ENCODE measurements around the gene ZCCHC14. TPM values are rescaled to one million over a fixed set of nuclear protein-coding genes. Genes with fewer than 3 reads are reported as not detected.

Gene ZCCHC14
- total RNA-seq, 1 experiment from 2014 or later: 27.7 TPM

DNA sequence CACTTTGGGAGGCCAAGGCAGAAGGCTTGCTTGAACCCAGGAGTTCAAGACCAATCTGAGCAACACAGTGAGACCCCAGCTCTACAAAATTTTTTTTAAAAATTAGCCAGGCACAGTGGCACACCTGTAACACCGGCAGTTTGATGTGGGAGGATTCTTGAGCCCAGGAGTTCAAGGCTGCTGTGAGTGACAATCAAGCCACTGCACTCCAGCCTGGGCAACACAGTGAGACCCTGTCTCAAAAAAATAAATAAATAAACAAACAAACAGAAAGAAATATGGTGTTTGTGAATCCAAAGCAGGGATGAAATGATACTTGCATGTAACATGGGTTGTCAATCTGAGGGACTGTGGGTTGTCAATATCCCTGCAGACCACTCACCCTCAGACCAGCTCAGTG lies 125.9 kb downstream of the ZCCHC14 start:
- no peak for DNase-seq
- no peak overlapping the region for H4K91ac ChIP-seq (ENCODE audit: insufficient read length, low read depth, low read length)
- no peaks in the 10 kb centered on the region for H3K4me1 ChIP-seq (ENCODE audit: insufficient read depth, low read length)
- no peak overlapping the region for H4K5ac ChIP-seq (ENCODE audit: insufficient read length, low read depth, low read length)
- H3K4ac ChIP-seq (ENCODE audit: low read depth, low read length): no peak overlapping the region
- H3K9ac ChIP-seq (ENCODE audit: extremely low read depth, insufficient read length, low read length): no peak overlapping the region
- H3K27ac ChIP-seq (ENCODE audit: insufficient read length, low read depth, low read length): no peak overlapping the region
- no peaks in the 10 kb centered on the region for H3K23me2 ChIP-seq (ENCODE audit: insufficient read length, low read depth, low read length, poor library complexity, severe bottlenecking)
- no peak overlapping the region for H2BK5ac ChIP-seq (ENCODE audit: insufficient read length, low read length)
- no peak overlapping the region for H3T11ph ChIP-seq (ENCODE audit: low read length)
- TF ChIP-seq, protein P1, sequence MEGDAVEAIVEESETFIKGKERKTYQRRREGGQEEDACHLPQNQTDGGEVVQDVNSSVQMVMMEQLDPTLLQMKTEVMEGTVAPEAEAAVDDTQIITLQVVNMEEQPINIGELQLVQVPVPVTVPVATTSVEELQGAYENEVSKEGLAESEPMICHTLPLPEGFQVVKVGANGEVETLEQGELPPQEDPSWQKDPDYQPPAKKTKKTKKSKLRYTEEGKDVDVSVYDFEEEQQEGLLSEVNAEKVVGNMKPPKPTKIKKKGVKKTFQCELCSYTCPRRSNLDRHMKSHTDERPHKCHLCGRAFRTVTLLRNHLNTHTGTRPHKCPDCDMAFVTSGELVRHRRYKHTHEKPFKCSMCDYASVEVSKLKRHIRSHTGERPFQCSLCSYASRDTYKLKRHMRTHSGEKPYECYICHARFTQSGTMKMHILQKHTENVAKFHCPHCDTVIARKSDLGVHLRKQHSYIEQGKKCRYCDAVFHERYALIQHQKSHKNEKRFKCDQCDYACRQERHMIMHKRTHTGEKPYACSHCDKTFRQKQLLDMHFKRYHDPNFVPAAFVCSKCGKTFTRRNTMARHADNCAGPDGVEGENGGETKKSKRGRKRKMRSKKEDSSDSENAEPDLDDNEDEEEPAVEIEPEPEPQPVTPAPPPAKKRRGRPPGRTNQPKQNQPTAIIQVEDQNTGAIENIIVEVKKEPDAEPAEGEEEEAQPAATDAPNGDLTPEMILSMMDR (conservative IDR thresholded peaks at IDR 0.05): no peak
- no peaks in the 10 kb centered on the region for H3K9me3 ChIP-seq (ENCODE audit: control insufficient read depth, low read depth, low read length)
- no peaks in the 10 kb centered on the region for H3K27me3 ChIP-seq (ENCODE audit: insufficient read depth, low read length)
- no peak overlapping the region for H3K18ac ChIP-seq (ENCODE audit: insufficient read length, low read depth, low read length)
- no peak overlapping the region for H2AFZ ChIP-seq (ENCODE audit: low read length)
- H3K56ac ChIP-seq (ENCODE audit: insufficient read length, low read depth, low read length): no peak overlapping the region
- no peaks in the 10 kb centered on the region for H4K20me1 ChIP-seq (ENCODE audit: control insufficient read depth, insufficient read depth, insufficient read length)
- H3K36me3 Mint-ChIP-seq (ENCODE audit: insufficient read depth in 1 of 3, low read depth in 3 of 3): peaks cover 0 to 8% (median 0%) of the 10 kb centered on the region in 3 experiments; a peak in 4 of 7 replicates
- no CpG with 5 or more reads among the region's 1 CpG for WGBS (ENCODE audit: extremely low coverage, insufficient read length, low lambda C conversion rate)
- no peak overlapping the region for H3K4me2 ChIP-seq (ENCODE audit: insufficient read depth, insufficient read length, low read length)
- H2AK5ac ChIP-seq (ENCODE audit: insufficient read length, low read length): no peak overlapping the region
- H3K14ac ChIP-seq (ENCODE audit: insufficient read depth, low read length): no peak overlapping the region
- H3K79me2 ChIP-seq (ENCODE audit: insufficient read depth, low read length): no peaks in the 10 kb centered on the region; the same call in 1 of the 2 replicates
- H3K27me3 Mint-ChIP-seq (ENCODE audit: low read depth): no peaks in the 10 kb centered on the region
- no peaks in the 10 kb centered on the region for H3K9me3 Mint-ChIP-seq
- H2BK120ac ChIP-seq (ENCODE audit: low read depth, low read length, poor library complexity, severe bottlenecking): no peak overlapping the region
- H3K23ac ChIP-seq (ENCODE audit: insufficient read length, low read depth, low read length): no peak overlapping the region
- no peak overlapping the region for H2BK20ac ChIP-seq (ENCODE audit: low read depth, low read length, poor library complexity, severe bottlenecking)
- H3K79me1 ChIP-seq (ENCODE audit: insufficient read depth, low read depth, low read length, poor library complexity, severe bottlenecking): peaks cover 10% of the 10 kb centered on the region
- peaks cover 23 to 28% of the 10 kb centered on the region in 2 experiments for H3K4me1 Mint-ChIP-seq
- H4K8ac ChIP-seq (replicated peaks; ENCODE audit: insufficient read length, low read depth, low read length): no peak overlapping the region
- no peak overlapping the region for H2BK15ac ChIP-seq (ENCODE audit: low read depth, low read length)
- no peak overlapping the region for H3K4me3 Mint-ChIP-seq
- no peak overlapping the region for H2BK12ac ChIP-seq (ENCODE audit: insufficient read length, low read depth, low read length)
- H3K27ac Mint-ChIP-seq: no peak overlapping the region; a peak in 2 of 7 replicates
